ENCODE results near the gene S100A4.

GRCh38 chr1:153563483-153563901 lies 17.9 kb upstream of the S100A4 start:
- no peak for TF ChIP-seq CTCF (IDR thresholded peaks at IDR 0.05)
- TF ChIP-seq POLR2A (IDR thresholded peaks at IDR 0.05): no peak

All from esophagus squamous epithelium (tissue), 4 donors.